SHP77 treated with DMSO at 0.1 percent for 48 hours (cell line): ENCODE data around the gene SYT8.

Experiments
- DNase-seq: peaks from one replicate; lab custom pipeline; 2025; lab: John Stamatoyannopoulos, UW

The SYT8 gene

DNA sequence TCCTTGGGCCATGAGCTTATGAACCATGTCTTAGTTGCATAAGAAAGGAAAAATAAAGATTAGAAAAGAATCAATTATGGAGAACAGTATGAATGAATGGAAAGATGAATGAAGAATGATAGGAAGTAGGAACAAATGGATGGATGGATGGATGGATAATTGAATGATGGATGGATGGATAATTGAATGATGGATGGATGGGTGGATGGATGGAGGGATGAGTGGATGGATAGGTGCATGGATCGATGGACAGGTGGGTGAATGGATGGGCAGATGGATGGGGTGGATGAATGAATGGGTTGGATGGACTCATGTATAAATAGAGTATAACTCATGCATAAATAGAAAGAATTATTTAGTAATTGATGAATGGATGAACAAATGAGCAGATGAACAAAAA is 25.3 kb downstream of the SYT8 start:
- no peak for DNase-seq

DNA sequence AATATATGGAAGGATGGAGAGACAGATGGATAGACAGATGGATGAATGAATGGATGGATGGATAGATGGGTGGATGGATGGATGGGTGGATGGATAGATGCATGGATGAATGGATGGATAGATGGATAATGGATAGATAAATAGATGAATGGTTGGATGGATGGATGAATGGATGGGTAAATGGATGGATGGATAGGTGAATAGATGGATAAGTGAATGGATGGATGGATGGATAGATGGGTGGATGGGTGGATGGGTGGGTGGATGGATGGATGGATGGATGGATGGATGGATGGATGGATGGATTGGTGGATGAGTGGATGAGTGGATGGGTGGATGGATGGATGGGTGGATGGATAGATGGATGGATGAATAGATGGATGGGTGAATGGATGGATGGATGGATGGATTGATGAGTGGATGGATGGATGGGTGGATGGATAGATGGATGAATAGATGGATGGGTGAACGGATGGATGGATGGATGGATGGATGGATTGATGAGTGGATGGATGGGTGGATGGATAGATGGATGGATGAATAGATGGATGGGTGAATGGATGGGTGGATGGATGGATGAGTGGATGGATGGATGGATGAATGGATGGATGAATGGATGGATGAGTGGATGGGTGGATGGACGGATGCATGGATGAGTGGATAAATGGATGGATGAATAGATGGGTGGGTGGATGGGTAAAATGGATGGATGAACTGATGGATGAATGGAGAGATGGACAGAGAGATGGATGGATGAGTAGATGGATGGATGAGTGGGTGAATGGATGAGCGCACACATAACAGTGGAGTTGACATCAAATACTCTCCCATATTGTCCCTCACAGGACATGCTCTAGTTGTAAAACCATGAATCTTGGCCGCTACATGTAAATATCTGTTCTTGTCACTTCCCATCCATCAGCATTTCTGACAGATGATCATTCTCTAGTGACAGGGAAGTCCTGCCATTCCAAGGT is 26.9 kb downstream of the SYT8 start:
- no peak for DNase-seq

DNA sequence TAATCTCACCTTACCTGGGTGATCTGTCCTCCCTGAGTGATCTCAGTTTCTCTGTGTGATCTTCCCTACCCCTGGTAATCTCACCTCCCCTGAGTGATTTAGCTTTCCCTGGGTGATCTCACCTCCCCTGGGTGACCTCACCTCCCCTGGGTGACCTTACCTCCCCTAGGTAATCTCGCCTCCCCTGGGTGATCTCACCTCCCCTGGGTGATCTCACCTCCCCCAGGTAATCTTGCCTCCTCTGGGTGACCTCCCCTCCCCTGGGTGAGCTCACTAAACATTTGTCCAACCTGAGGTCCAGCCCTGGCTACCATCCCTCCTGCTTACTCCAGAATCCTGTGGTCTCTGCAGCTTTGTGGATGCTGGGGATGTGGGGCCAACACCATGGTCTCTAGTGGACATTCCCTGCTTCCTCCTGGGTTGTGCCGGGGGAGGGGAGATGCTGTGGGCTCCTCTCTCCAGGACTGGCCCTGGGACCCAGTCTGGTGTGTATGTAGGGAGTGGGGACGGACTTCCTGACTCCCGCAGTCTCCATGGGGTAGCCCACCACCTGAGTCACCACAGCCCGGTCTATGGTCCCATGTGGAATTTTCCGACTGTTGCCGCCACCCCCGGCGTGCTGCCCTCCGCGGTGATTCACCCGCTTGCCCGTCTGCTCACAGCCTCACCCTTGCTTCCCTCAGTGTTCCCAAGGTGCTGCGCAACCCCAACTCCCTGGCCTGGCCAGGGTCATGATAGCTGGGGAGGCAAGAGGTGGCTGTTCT is 28.0 kb downstream of the SYT8 start:
- DNase-seq: no peak

DNA sequence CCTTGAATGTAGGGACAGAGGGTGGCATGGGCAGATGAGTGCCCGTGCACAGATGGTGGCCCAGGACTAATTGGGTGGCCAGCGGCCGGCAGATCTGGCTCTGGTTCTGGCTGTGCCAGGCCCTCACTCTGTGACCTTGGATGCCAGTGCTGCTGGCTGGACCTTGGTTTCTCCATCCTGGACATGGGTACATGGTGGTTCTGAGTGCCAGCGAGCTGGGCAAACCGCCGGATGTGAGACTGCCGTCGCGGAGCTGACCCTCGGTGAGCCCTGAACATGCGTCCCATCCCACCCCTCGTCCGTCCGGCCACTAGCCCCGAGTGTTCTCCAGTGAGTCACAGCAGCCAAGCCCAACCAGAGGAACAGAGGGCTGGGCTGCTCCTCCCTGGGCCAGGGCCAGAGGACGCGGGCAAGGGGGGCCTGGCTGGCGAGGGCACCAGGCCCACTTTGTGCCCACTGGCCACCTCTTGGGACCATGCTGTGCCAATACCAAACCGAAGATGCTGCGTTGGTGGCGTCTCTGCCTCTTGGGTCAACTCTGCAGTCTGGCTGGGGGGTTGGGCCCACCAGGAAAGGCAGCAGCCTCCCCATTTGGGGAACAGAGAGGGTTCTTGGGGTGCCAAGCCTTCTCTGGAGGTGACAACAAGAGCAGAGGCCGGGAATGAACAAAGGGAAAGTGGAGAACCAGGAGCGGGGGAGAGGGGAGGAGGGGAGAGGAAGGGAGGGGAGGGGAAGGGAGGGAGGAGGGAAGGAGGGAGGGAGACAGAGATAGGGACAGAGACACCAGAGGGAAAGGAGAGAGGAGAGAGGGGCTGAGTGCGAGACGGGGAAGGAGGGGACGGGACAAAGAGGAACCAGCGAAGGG is 28.8 kb downstream of the SYT8 start:
- DNase-seq: no peak

DNA sequence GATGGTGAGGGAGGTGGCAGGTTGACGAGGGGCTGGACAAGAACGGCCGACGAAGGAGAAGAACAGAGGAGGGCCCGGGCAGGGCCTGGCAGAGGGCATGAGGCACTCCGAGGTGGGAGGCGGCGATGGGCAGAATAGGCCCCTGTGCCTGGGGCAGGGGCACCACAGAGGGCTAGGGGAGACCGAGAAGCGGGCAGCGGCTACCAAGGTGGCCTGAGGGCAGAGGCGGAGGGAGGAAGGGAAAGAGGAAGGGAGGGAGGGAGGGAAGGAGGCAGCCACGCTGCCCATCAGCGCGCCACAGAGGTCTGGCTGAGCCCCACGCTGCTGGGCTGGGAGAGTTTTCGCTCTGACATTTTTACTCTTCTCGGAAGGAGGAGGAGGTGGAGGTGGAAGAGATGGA is 29.4 kb downstream of the SYT8 start:
- DNase-seq: no peak

DNA sequence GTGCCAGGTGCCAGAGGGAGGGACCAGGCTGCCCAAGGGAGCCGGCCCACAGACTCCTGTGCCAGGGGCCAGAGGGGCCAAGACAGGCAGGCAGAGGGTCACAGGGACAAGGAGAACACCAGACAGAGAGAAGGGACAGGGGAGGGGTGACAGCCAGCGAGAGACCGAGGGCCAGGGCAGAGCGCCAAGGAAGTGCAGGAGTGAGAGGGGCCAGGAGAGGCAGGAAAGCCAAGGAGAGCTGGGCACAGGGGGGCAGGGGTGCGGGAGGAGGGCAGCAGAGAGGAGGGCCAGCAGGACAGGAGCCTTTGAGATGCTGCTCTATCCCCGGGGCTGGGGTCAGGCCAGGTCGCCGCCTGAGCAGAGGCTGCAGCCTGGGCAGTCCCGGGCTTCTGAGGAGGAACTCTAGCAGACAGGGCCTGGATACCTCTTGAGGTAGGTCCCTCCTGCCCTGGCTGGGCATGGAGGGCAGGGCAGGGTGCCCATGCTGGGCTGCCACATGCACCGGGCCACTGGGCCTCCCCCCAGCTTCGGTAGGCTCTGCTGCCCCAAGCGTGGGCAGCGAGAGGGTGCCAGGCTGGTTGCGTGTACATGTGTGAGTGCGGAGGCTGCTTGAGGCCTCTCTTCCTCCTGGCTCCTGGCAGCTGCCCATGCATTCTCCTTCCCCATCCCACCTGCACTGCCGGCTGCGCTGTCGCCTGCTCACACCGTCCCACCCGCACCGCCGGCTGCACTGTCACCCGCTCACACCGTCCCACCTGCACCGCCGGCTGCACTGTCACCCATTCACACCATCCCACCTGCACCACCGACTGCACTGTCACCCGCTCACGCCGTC is 30.3 kb downstream of the SYT8 start:
- DNase-seq: no peak

DNA sequence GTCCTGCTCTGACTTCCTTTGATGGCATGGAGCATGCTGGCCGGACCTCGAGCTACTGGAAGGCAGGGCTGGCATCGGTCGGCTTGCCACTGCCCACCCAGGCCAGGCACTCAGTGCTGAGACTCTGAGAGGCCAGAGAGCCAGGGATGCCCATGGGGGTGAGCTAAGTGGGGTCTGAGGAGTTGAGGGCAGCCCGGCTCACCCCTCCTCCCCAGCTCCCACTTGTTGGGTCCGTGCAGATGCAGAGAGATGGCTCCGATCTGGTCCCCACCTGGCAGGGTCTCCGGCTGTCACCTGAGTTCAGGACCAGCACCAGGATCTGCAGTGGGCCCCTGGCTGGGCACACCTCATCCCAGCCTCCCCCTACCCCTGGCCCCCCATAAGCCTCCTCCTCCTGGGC is 31.4 kb downstream of the SYT8 start:
- no peak for DNase-seq

DNA sequence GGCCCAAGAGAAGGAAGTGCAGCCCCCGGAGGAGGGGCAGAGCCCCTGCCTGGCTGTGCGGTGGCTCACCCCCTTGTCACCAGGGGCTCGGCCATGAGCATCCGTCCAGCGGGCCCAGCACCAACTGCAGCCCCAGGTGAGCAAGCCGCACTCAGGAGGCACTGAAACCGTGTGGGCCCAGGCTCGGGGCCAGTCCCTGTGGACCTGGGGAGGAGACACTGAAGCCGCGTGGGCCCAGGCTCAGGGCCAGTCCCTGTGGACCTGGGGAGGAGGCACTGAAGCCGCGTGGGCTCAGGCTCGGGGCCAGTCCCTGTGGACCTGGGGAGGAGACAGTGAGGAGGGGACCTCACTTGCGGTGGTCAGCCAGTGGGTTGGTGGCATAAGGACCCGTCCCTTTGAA is 32.0 kb downstream of the SYT8 start:
- no peak for DNase-seq

DNA sequence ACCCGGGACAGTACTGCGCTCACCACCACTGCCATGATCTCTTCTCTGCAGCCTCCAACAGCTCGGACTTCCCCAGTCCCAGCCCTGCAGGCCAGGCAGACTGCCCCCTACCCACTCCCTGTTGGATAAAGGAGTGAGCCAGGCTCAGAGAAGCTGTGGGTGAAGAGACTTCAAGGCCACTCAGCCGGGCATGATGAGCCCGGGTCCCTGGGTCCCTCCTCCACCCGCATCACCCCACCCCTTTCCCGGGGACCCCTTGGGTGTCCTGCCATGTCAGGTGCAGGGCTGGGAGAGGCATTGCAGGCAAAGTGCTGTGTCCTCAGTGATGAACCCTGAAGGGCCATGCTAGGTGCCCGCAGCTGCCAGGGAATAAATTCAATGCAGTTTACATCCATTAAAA is 32.6 kb downstream of the SYT8 start:
- DNase-seq: no peak

DNA sequence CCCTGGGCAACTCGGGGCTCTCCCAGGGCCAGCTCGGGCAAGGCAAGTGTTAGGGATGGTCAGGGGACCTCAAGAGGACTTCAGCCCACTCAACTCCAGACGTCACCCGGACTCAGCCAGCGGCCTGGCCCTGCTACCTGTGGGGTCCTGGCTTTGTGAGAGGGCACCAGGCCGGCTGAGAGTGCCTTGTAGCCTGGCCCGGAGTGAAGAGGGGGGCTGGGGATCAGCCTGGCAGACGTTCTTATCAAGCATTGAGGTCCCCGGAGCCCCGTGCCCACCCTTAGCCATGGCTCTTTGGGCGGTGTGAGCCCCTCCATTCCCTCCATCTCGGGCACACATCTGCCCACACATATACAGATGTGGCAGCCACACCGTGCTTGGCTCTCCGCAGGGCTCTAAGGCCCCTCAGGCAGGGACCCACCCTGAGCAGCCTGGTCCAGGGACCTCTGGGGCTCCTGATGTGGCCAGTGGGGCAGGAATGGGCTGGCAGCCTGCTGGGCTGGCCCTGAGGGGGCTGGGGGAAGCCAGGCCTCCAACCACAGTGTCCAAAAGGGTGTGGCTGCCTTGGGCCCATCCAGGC is 33.4 kb downstream of the SYT8 start:
- no peak for DNase-seq

DNA sequence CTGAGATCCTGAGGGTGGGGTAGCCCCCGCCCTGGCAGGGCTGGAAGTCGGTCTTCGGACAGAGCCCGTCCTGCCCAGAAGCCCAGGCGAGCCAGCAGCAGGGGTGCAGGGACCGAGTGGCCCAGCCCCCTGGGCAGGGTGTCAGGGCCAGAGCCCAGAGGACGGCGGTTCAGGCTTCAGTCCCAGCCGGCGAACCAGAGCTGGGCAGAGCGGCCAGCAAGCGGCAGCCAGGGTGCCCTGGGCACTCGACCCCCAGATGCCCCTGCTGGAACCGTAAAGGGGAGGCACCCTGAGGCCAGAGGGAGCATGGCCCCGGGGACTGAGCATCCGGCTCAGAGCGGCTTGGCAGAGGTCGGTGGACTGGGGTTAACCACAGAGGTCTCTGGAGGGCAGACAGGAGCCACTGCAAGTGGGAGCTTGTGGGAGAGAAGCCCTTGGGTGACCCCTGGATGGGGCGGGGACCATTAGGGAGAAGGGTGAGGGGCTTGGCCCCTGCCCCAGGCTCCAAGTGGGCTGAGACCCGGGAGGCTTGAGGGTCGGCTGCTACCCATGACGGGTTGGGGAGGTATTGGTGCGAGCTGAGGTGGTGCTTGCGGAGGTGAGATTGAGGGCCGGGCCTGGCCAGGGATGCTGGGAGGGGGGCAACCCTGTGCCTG is 34.0 kb downstream of the SYT8 start:
- no peak for DNase-seq

DNA sequence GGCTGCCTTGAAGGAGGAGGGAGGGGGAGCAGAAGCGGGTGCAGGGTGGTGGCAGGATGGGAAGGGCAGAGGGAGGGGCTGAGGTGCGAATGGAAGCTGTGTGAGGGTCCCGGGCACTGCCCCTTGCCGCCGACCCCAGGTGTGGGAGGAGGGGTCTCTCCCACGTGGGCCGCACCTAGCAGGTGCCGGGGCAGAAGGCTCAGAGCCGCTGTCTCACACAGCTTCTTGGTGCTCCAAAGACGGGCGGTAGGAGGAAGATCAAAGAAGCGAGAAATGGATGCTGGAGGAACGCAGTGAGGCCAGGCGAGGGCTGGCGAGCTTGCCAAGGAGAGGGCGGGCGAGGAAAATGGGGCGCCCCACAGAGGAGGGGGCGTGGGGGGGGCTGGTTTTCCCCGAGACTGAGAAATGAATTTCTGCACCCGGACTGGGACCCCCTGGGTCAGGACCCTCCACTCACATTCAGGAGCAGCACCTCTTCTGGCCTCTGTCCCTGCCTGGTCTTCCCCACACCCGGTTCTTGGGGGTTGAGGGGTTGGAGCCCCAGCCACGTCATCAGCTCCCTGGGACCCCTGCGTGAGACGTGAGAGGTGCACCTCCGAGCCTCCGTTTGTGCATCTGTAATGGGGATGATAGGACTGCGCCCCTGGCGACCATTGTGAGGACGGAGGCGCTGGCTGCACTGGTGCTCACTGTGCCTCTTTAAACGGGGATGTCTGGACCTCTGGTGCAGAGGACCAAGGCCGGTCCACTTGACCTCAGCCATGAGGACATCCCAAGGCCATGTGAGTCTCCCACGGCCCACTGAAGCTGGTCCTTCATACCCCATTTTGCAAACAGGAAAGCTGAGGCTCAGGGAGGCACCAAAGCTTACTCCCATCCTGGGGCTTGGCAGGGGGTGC is 34.9 kb downstream of the SYT8 start:
- DNase-seq: no peak

DNA sequence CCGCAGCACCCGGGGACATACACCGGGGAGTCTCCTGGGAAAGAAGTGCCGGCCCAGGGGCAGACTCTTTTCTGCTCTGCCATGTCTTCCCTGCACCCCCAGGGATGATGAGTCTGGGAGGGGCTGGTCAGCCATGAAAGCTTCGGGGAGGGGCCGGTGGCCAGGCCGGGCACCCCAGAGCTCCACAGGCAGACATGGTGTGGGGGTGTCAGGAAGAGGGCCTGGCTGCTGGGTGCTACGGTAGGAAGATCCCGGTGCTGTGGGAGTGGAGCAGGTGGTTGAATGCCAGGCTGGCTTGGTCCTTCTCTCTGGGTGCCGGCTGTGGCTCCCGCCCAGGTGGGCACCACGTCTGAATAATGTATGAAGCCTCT is 35.5 kb downstream of the SYT8 start:
- DNase-seq: no peak

DNA sequence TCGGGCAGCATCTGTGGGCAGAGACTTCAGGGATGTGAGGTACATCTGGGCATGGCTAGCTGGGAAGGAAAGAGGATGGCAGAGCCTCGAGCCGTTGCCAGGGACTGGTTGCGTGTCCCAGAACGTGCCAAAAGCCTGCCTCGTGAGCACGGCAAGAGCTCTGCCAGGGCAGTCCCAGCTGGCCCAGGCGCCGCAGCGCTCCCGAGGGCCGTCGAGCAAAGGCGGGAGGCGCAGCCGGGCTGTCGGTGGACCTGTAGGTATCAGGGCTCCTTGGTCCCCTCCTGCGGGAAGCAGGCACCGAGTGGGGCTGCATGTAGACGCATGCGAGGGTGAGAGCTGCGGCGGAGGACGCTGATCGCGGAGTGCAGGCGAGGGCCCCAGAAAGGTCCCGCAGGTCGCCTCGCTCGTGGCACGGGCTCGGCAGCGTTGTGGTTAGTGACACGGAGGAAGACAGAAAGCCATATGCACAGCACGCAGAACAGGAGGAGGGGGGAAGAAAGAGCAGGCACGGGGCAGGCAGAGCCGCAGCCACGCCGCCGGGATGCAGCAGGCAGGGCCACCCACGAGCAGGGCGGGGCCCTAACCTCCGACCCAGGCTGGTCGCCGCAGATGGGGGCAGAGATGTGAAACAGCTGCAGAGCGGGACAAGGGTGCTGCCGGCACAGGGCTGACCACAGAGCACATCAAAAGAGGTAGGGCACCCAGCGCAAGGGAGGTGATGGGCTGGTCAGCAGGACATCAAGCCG is 36.1 kb downstream of the SYT8 start:
- no peak for DNase-seq

DNA sequence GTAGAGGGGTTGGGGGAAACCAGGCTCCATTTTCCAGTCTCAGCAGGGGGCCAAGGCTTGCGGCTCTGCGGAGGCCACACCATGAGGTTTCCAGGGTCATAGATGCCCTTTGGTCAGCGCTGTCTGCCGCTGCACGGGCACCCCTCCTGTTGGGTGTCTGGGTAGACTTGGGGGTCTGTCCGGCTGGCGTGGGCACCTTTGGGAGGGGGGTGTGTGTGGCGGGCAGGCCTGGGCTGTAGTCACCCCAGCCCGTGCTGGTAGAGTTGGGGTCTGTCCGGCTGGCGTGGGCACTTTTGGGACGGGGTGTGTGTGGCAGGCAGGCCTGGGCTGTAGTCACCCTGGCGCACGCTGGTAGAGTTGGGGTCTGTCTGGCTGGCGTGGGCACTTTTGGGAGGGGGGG is 36.7 kb downstream of the SYT8 start:
- DNase-seq: no peak

DNA sequence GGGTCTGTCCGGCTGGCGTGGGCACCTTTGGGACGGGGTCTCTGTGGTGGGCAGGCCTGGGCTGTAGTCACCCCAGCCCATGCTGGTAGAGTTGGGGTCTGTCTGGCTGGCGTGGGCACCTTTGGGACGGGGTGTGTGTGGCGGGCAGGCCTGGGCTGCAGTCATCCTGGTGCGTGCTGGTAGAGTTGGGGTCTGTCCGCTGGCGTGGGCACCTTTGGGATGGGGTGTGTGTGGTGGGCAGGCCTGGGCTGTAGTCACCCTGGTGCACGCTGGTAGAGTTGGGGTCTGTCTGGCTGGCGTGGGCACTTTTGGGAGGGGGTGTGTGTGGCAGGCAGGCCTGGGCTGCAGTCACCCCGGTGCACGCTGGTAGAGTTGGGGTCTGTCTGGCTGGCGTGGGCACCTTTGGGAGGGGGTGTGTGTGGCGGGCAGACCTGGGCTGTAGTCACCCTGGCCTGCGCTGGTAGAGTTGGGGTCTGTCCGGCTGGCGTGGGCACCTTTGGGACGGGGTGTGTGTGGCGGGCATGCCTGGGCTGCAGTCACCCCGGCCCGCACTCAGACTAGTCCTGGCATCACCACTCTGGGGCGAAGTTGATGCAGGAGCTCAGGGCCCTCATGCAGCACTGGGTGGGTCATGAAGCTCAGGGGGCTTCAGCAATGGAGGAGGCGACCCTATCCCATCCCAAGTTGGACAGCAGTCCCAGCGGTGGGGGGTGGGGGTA is 37.6 kb downstream of the SYT8 start:
- no peak for DNase-seq

DNA sequence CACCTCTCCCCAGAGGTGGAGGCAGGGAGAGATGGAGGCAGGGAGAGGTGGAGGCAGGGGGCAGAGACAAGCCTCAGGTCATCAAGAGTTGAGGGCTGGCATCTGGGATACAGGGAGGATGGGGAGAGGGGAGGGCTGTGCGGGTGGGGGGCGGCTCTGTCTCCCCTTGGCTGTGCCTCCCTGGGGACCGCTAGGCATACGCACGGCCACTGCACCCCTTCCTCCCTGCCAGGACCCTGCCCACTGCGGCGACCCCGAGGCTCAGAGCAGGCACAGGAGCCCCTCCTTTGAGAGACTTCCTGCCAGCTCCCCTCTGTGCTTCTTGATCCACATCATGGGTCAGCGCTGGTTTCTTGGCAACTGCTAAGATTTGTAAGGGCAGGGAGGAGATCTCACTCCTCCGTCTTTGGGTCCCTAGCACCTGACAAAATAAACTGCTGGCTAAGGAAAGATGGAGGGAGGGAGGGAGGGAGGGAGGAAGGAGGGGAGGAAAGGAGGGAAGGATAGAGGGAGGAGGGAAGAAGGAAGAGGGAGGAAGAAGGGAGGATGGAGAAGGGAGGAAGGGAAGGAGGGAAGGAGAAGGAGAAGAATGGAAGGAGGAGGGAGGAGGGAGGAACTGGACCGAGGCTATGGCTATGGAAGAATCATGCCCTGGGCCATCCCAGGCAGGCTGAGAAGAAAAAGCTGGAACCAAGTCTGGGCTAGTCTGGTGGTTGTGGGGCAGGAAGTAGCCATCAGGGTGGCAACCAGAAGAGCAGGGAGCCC is 38.4 kb downstream of the SYT8 start:
- DNase-seq: no peak
